GM10248 (cell line): Measurements from ENCODE around the gene COX7C.
A peak's percentile ranks its signal among the peaks of the same experiment; 100 is the strongest.
"Not testable (repeated sequence)": the region's sequence is repeated elsewhere in the genome, so short reads cannot be mapped to it uniquely, and the experiment has no call there.

Experiments
- CTCF ChIA-PET: fragments of 300-600 bp; sonication (Branson Sonifier 250); formaldehyde crosslinking; extraction: SDS; loops from one replicate; lab custom pipeline; 2021; ENCODE audit warnings: antibody characterized with exemption; lab: Yijun Ruan, JAX
- POLR2A ChIA-PET: fragments of 350-650 bp; sonication (Branson Sonifier 250); formaldehyde crosslinking; extraction: SDS; loops from one replicate; lab custom pipeline; 2020; ENCODE audit warnings: antibody characterized with exemption; lab: Yijun Ruan, JAX
- DNase-seq: peaks from one replicate; pipeline ENCODE4 v3.0.0; 2012; ENCODE audit errors: extremely low spot score
- TF ChIP-seq, protein P1 (sequence below): IDR thresholded peaks from 2 replicates; pipeline ENCODE4 v1.5.1; 2012; ENCODE audit warnings: mild to moderate bottlenecking, low read depth; ENCODE audit errors: extremely low read depth, missing control alignments, control extremely low read depth

Gene COX7C, protein sequence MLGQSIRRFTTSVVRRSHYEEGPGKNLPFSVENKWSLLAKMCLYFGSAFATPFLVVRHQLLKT

DNA sequence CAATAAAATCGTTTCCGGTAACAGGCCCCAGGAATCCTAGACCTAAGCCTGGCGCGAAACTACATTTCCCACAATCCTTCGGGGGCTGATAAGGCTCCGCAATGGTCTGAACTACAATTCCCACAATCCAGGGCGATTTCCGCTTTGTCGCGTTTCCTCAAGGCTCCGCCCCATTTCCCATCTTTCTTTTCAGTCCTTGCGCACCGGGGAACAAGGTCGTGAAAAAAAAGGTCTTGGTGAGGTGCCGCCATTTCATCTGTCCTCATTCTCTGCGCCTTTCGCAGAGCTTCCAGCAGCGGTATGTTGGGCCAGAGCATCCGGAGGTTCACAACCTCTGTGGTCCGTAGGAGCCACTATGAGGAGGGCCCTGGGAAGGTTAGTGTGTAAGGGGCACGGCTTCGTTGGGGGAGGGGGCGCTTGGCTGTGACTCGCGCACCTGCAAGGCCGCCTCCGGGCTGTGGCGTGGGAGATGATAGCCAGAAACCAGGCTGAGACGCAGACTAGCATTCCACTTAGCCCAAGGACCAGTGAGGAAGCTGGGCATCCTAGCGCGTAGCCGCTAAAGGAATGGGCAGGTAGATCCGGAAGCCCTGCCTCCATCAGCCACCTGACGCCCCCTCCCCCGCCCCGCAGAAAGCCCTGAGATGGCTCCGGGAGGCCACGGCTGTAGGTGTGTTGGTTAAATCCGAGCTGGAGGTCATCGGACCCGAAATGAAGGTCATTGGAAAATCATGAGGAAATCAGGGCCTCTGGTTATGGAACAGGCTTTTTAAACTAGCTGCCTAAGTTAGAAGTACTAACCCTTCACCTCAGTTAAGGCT is at the start of gene COX7C:
TSS of gene COX7C (plus strand) at position 186 of the 821 bp plus-strand sequence. CDS start at position 301, 115 bp downstream.
- TF ChIP-seq, protein P1, sequence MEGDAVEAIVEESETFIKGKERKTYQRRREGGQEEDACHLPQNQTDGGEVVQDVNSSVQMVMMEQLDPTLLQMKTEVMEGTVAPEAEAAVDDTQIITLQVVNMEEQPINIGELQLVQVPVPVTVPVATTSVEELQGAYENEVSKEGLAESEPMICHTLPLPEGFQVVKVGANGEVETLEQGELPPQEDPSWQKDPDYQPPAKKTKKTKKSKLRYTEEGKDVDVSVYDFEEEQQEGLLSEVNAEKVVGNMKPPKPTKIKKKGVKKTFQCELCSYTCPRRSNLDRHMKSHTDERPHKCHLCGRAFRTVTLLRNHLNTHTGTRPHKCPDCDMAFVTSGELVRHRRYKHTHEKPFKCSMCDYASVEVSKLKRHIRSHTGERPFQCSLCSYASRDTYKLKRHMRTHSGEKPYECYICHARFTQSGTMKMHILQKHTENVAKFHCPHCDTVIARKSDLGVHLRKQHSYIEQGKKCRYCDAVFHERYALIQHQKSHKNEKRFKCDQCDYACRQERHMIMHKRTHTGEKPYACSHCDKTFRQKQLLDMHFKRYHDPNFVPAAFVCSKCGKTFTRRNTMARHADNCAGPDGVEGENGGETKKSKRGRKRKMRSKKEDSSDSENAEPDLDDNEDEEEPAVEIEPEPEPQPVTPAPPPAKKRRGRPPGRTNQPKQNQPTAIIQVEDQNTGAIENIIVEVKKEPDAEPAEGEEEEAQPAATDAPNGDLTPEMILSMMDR, result no peak
- DNase-seq, result peak; percentile 92
- ChIA-PET POLR2A (no interaction called here), CTCF (no interaction called here)

DNA sequence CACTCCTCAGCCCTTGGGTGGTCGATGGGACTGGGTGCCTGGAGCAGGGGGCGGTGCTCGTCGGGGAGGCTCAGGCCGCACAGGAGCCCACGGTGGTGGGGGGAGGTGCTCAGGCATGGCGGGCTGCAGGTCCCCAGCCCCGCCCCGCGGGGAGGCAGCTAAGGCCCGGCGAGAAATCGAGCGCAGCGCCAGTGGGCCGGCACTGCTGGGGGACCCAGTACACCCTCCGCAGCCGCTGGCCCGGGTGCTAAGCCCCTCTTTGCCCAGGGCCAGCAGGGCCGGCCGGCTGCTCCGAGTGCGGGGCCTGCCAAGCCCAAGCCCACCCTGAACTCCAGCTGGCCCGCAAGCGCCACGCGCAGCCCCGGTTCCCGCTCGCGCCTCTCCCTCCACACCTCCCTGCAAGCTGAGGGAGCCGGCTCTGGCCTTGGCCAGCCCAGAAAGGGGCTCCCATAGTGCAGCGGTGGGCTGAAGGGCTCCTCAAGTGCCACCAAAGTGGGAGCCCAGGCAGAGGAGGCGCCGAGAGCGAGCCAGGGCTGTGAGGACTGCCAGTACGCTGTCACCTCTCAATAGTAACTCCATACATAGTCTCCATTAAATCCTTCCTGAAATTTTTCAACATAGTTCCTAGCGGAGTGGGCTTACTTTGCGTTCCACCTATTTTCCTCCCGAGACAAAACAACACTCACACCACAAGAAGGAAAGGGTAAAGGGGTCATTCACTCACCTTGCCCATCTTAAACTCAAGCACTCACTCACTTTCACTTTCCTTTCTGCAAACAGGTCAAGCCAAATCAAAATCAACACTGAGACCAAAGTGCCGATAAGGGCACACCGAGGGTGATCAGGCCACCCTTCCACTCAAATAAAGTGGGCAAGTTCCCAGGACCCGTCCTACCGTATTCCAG is 48.0 kb upstream of the COX7C start:
- POLR2A ChIA-PET, DNase-seq, CTCF ChIA-PET: not testable (repeated sequence)

DNA sequence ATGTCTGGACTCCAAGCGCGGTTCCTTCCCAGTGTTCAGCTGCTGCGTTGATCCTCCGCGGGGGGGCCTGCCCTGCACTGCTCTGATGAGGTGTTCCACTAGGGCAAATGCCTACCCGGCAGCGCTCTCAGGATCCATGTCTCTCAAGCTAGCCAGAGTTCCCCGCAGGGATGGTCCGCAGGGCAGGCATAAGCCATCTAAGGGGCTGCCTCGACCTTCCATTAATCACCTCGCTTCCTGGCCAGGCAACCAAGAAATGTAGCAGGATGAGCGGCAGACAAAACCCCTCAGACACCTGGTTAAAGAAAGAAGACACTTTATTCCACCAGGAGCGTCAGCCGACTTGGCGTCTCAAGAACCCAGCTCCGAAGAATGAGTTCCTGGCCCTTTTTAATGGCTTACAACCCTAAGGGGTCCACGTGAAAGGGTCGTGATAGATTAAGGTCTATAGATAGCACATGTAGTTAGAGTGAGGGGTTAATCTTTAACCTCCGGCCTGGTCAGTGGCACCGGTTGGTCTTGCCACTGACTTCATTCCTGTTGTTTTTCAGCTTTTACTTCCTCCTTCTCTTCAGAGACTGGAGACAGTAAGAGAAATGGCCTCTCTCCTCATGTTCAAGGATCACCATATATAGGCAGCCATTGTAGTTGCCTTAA is 47.2 kb upstream of the COX7C start:
- no peak for DNase-seq
- CTCF ChIA-PET, result interaction anchor here (1.4 kb wide), 1 partner anchor 8 kb away, joined by 3 read pairs; no protein-coding TSS in a partner anchor
- POLR2A ChIA-PET, result no interaction called here

DNA sequence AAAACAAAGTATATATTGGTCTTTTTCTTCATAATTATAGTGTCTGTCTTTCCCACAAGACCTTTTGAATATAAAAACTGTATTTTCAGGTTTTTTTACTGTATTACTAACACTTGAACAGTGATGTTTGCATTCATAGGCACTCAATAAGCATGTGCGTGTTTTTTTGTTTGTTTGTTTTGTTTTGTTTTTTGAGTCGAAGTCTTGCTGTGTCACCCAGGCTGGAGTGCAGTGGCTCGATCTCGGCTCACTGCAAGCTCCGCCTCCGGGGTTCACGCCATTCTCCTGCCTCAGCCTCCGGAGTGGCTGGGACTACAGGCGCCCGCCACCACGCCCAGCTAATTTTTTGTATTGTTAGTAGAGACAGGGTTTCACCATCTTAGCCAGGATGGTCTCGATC is 46.6 kb upstream of the COX7C start:
- POLR2A ChIA-PET, DNase-seq: not testable (repeated sequence)
- CTCF ChIA-PET, result interaction anchor here (1.1 to 1.4 kb wide), 2 partner anchors 8 to 10 kb away, joined by 3 read pairs; no protein-coding TSS in a partner anchor

More for the DNA sequence above, 47.2 kb upstream of the COX7C start:
- TF ChIP-seq, protein P1, result no peak

DNA sequence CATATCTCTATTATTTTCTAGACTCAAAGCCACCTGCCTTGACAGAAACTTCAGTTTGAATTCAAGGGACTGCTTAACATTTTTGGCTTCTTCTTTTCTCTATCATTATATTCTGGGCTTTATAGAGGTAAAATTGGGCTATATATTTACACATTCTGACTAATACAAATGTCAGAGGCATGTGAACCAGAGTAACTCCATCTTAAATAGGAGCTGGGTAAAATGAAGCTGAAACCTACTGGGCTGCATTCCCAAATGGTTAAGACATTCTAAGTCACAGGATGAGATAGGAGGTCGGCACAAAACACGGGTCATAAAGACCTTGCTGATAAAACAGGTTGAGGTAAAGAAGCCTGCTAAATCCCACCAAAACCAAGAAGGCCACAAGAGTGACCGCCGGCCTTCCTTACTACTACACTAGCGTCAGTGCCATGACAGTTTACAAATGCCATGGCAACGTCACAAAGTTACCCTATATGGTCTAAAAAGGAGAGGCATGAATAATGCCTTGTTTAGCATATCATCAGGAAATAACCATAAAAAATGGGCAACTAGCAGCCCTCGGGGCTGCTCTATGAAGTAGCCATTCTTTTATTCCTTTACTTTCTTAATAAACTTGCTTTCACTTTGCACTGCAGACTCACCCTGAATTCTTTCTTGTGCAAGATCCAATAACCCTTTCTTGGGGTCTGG is 44.8 kb upstream of the COX7C start:
- TF ChIP-seq, protein P1, result no peak
- CTCF ChIA-PET, result no interaction called here
- POLR2A ChIA-PET, result no interaction called here
- DNase-seq, result no peak

DNA sequence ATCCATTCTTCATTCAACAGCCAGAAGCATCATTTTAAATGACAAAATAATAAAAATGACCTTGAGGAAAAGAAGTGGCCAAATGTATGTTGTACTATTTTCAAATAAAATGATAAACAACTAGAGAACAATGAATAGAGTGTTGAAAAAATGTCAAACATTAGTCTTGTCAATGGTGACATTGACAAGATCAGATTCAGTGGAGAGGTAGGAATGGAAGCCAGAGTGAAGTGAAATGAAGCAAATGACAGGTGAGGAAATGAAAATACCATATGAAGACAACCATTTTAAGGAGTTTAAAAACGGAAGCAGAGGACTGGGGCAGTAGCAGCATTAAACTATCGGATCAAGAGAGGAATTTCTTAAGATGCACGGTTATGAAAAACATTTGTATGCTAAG is 38.2 kb upstream of the COX7C start:
- TF ChIP-seq, protein P1, result no peak
- CTCF ChIA-PET, result no interaction called here
- POLR2A ChIA-PET, result no interaction called here
- no peak for DNase-seq

DNA sequence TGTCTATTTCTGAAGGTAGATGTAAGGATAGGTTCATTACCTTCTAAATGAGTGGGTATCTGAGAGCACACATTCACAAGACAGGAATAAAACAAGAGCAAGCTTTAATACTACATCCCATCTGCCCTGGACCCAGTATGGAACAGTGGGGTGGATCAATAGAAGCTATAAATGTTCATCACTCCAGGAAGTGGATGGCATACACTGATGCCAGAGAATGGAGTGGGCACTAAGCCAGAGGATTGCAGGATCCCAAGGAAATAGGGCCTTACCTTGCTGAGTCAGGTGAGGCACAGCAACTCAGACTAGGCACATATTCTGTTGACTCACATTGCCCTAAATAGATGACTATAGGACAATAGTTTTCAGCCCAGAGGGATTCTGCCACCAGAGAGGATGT is 21.3 kb upstream of the COX7C start:
- TF ChIP-seq, protein P1, result no peak
- ChIA-PET POLR2A (no interaction called here), CTCF (no interaction called here)
- DNase-seq, result no peak
